ENCODE results near the gene NUMB. TPM values are rescaled to one million over a fixed set of nuclear protein-coding genes. Genes with fewer than 3 reads are reported as not detected.

Gene NUMB
- total and polyA plus RNA-seq, 2 of the 13 experiments (the other 11 are each of a cell fraction or from before 2014, with no cell fraction given) = 20.3 to 71.1 TPM

DNA sequence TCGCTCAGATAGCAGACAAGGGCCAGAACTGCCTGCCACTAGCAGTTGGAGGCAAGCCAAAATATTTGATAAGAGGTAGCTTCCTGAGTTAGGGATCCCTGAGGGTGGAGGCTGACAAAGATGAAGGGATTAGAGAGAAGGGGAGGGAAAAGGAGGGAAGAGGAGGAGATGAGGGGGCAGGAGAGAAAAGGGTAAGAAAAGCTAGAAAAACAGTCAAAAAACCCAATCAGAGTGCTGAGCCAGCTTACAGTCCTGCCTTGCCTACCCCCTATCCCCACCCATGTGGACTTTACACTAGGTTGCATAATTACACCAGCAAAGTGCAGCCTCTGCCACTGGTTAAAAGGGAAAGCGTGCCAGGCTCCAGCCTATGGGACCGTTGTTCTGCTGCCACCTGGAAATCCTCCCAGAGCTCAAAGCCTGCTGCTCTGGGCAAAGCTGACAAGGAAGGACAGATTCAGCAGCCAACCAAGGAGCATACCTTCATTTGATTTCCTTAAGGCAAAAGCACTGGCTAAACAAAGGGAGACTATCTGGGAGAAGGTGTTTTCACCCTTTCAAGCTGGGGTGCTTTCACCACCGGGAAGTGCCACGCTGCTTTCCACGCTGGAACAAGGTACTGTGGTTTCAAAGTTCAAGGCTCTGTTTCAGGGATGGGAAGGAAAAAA is 3.8 kb upstream of the NUMB start (continued):
- TF ChIP-seq HMGXB3 (CRISPR knock-in tag; IDR thresholded peaks at IDR 0.05; ENCODE audit: borderline replicate concordance) (0 out of 2 replicates have a peak, but pooled peaks have one; percentile 67), HMGA1 (CRISPR knock-in tag; conservative IDR thresholded peaks at IDR 0.05) (no peak), MNT (IDR thresholded peaks at IDR 0.05) (0 out of 2 replicates have a peak, but pooled peaks have one; percentile 18), ZXDC (CRISPR knock-in tag; IDR thresholded peaks at IDR 0.05) (no peak), ZNF441 (CRISPR knock-in tag; IDR thresholded peaks at IDR 0.05; ENCODE audit: borderline replicate concordance) (peak; percentile 85; the same call in 1 of the 2 replicates), ZNF570 (CRISPR knock-in tag; IDR thresholded peaks at IDR 0.05; ENCODE audit: borderline replicate concordance) (no peak), ZNF329 (CRISPR knock-in tag; IDR thresholded peaks at IDR 0.05; ENCODE audit: low read depth) (no peak), IKZF1 (IDR thresholded peaks at IDR 0.05) (no peak), FOXM1 (CRISPR knock-in tag; IDR thresholded peaks at IDR 0.05) (no peak), ZNF713 (CRISPR knock-in tag; IDR thresholded peaks at IDR 0.05) (no peak), FOXJ3 (CRISPR knock-in tag; IDR thresholded peaks at IDR 0.05; ENCODE audit: borderline replicate concordance) (0 out of 2 replicates have a peak, but pooled peaks have one; percentile 44), ZKSCAN1 (IDR thresholded peaks at IDR 0.05; ENCODE audit: low read length) (0 out of 2 replicates have a peak, but pooled peaks have one; percentile 13), ZNF839 (CRISPR knock-in tag; IDR thresholded peaks at IDR 0.05; ENCODE audit: borderline replicate concordance) (no peak), ZNF382 (CRISPR knock-in tag; IDR thresholded peaks at IDR 0.05; ENCODE audit: borderline replicate concordance) (no peak), ATF6 (CRISPR knock-in tag; conservative IDR thresholded peaks at IDR 0.05) (no peak), MAZ (IDR thresholded peaks at IDR 0.05; ENCODE audit: borderline replicate concordance, low read depth, low read length) (0 out of 2 replicates have a peak, but pooled peaks have one; percentile 65), MAZ (CRISPR knock-in tag; IDR thresholded peaks at IDR 0.05; ENCODE audit: low read depth) (0 out of 2 replicates have a peak, but pooled peaks have one; percentile 14), ZNF33A (CRISPR knock-in tag; IDR thresholded peaks at IDR 0.05; ENCODE audit: borderline replicate concordance) (no peak), HOXA5 (CRISPR knock-in tag; IDR thresholded peaks at IDR 0.05) (peak; percentile 61)
